IMR-90 (cell line): ENCODE data around the gene HAND2. TPM values are rescaled to one million over a fixed set of nuclear protein-coding genes. Genes with fewer than 3 reads are reported as not detected.

Source experiments
- ATAC-seq: fragments of 200-7000 bp; cut with Tn5 transposase; 2 replicates; pipeline ENCODE4 v1.9.1; 2020; ENCODE audit warnings: low read depth, mild to moderate bottlenecking, moderate library complexity
- BruUV-seq: library from RNA; stranded (reverse); fragments of 400-500 nt; replicated peaks from 2 replicates; lab custom pipeline; 2021; lab: Mats Ljungman, UMichigan
- CTCF ChIA-PET: fragments of 300-600 bp; formaldehyde crosslinking; extraction: SDS; loops from one replicate; lab custom pipeline; 2021; ENCODE audit warnings: antibody characterized with exemption; lab: Yijun Ruan, JAX
- POLR2A ChIA-PET: fragments of 300-600 bp; sonication (Branson Sonifier 250); formaldehyde crosslinking; loops from one replicate; lab custom pipeline; 2022; ENCODE audit warnings: antibody characterized with exemption; ENCODE audit not compliant: unreplicated experiment; lab: Charles Lee
- DNase-seq: peaks from one replicate; pipeline ENCODE4 v3.0.0; 2013
- H2AFZ ChIP-seq: replicated peaks from 2 replicates; pipeline ENCODE3; 2013; ENCODE audit warnings: low read length, mild to moderate bottlenecking; ENCODE audit not compliant: poor library complexity
- H2AK5ac ChIP-seq: 2 replicates; pipeline ENCODE4 v1.6.1; 2013; ENCODE audit warnings: low read depth, low read length, inconsistent platforms
- H2AK9ac ChIP-seq: replicated peaks from 2 replicates; pipeline ENCODE3; 2013; ENCODE audit warnings: mild to moderate bottlenecking, low read depth, low read length, moderate library complexity; ENCODE audit not compliant: poor library complexity
- H2BK120ac ChIP-seq: 2 replicates; pipeline ENCODE4 v1.6.1; 2013; ENCODE audit warnings: low read depth, low read length, inconsistent platforms
- H2BK15ac ChIP-seq: 3 replicates; pipeline ENCODE4 v1.6.1; 2013; ENCODE audit warnings: low read depth, low read length, inconsistent platforms
- H2BK20ac ChIP-seq: 2 replicates; pipeline ENCODE4 v1.6.1; 2013; ENCODE audit warnings: low read depth, mild to moderate bottlenecking, inconsistent platforms, low read length, moderate library complexity
- H2BK5ac ChIP-seq: 2 replicates; pipeline ENCODE4 v1.6.1; 2013; ENCODE audit warnings: mild to moderate bottlenecking, low read depth, low read length, inconsistent platforms; ENCODE audit not compliant: poor library complexity, severe bottlenecking
- H3K14ac ChIP-seq: replicated peaks from 2 replicates; pipeline ENCODE4 v1.6.1; 2013; ENCODE audit warnings: low read depth, low read length, inconsistent platforms
- H3K18ac ChIP-seq: 2 replicates; pipeline ENCODE4 v1.6.1; 2013; ENCODE audit warnings: low read depth, low read length, control low read depth
- H3K23ac ChIP-seq: 2 replicates; pipeline ENCODE4 v1.6.1; 2013; ENCODE audit warnings: low read depth, low read length, inconsistent platforms
- H3K27ac ChIP-seq: 2 replicates; pipeline ENCODE4 v1.5.1; 2013; ENCODE audit warnings: mild to moderate bottlenecking, control low read depth, low read length; ENCODE audit not compliant: insufficient read depth
- H3K27me3 ChIP-seq: 2 replicates; pipeline ENCODE4 v1.6.1; 2013; ENCODE audit warnings: low read length; ENCODE audit not compliant: control insufficient read depth, insufficient read depth
- H3K36me3 ChIP-seq: 2 replicates; pipeline ENCODE4 v1.6.1; 2013; ENCODE audit warnings: low read length, mixed read lengths; ENCODE audit not compliant: control insufficient read depth, insufficient read depth
- H3K4ac ChIP-seq: 2 replicates; pipeline ENCODE4 v1.6.1; 2013; ENCODE audit warnings: low read depth, low read length, inconsistent platforms
- H3K4me1 ChIP-seq: 2 replicates; pipeline ENCODE4 v1.6.1; 2013; ENCODE audit warnings: low read length, mixed read lengths; ENCODE audit not compliant: control insufficient read depth, insufficient read depth
- H3K4me2 ChIP-seq: 2 replicates; pipeline ENCODE4 v1.6.1; 2013; ENCODE audit warnings: low read depth, mild to moderate bottlenecking, control low read depth, low read length, moderate library complexity
- H3K4me3 ChIP-seq: 2 replicates; pipeline ENCODE4 v1.5.1; 2013; ENCODE audit warnings: low read depth, mild to moderate bottlenecking, control low read depth, low read length, moderate library complexity; ENCODE audit not compliant: insufficient read depth
- H3K56ac ChIP-seq: 2 replicates; pipeline ENCODE4 v1.6.1; 2013; ENCODE audit warnings: low read length, inconsistent platforms; ENCODE audit not compliant: insufficient read depth; ENCODE audit errors: extremely low read depth
- H3K79me1 ChIP-seq, 2 experiments: 2 replicates each; pipeline ENCODE4 v1.6.1; 2013; ENCODE audit warnings: low read length in 2 of 2, inconsistent platforms in 1 of 2, low read depth in 1 of 2
- H3K9ac ChIP-seq: 2 replicates; pipeline ENCODE4 v1.6.1; 2013; ENCODE audit warnings: low read depth, low read length, control low read depth
- H3K9me1 ChIP-seq: 2 replicates; pipeline ENCODE4 v1.6.1; 2013; ENCODE audit warnings: low read length, inconsistent platforms; ENCODE audit not compliant: insufficient read depth
- H3K9me3 ChIP-seq: 2 replicates; pipeline ENCODE4 v1.6.1; 2013; ENCODE audit warnings: low read length; ENCODE audit not compliant: control insufficient read depth, insufficient read depth
- H4K20me1 ChIP-seq: 2 replicates; pipeline ENCODE4 v1.6.1; 2013; ENCODE audit warnings: low read length, inconsistent platforms; ENCODE audit not compliant: insufficient read depth
- H4K5ac ChIP-seq: 2 replicates; pipeline ENCODE4 v1.6.1; 2013; ENCODE audit warnings: mild to moderate bottlenecking, low read depth, low read length, control low read depth
- H4K8ac ChIP-seq, 2 experiments: 2 replicates each; pipeline ENCODE4 v1.6.1; 2013; ENCODE audit warnings: low read depth in 2 of 2, low read length in 2 of 2, control low read depth in 1 of 2, inconsistent platforms in 1 of 2
- H4K91ac ChIP-seq: 2 replicates; pipeline ENCODE4 v1.6.1; 2013; ENCODE audit warnings: low read depth, low read length, inconsistent platforms; ENCODE audit not compliant: insufficient read depth
- POLR2A ChIP-seq: IDR thresholded peaks from 2 replicates; pipeline ENCODE4 v1.6.1; 2012; ENCODE audit warnings: mild to moderate bottlenecking, low read depth, low read length
- RAD21 ChIP-seq: IDR thresholded peaks from 2 replicates; pipeline ENCODE4 v1.6.1; 2012; ENCODE audit warnings: low read length, improper control_type of control experiment
- WGBS, 2 experiments: methylation state at CpG; one replicate each; pipeline versions ENCODE4 v1.1.5 to v1.1.7; 2013; ENCODE audit warnings: missing lambda C conversion rate in 2 of 2; ENCODE audit not compliant: insufficient read length in 1 of 2; ENCODE audit errors: extremely low coverage in 2 of 2; 5-methylcytosine and 5-hydroxymethylcytosine counted together
- dilution Hi-C: fragments of 300-500 bp; cut with HindIII; formaldehyde crosslinking; loops from one replicate; pipeline ENCODE4 v1.14.3; 2018; ENCODE audit warnings: low sequenced_read_pairs; ENCODE audit not compliant: unreplicated experiment
- in situ Hi-C: fragments of 300-500 bp; cut with MboI; formaldehyde crosslinking; loops from 3 replicates; pipeline ENCODE4 v1.14.3; 2019; ENCODE audit warnings: low sequenced_read_pairs, inconsistent platforms, mixed read lengths
- intact Hi-C: fragments of 100-400 bp; cut with micrococcal nuclease; formaldehyde crosslinking; loops from 2 replicates; pipeline ENCODE4 v1.10.0; 2022
- polyA plus RNA-seq, 3 experiments: library from polyadenylated mRNA; depleted of rRNA; stranded (reverse); fragments of >200 nt; gene quantifications; 2 replicates each; pipeline ENCODE4 v1.2.3, GENCODE V29; 2012; ENCODE audit warnings: low replicate concordance in 1 of 3
- total RNA-seq: library from RNA; depleted of rRNA; stranded (reverse); fragments of >200 nt; gene quantifications from 2 replicates; pipeline ENCODE4 v1.2.3, GENCODE V29; 2012
- TF ChIP-seq, protein P1 (sequence below): conservative IDR thresholded peaks from 2 replicates; pipeline ENCODE4 v1.5.1; 2012; ENCODE audit warnings: mild to moderate bottlenecking, low read depth, low read length, improper control_type of control experiment
- TF ChIP-seq, protein P2 (sequence below): fragments of 150-350 bp; IDR thresholded peaks from 2 replicates; pipeline ENCODE4 v1.6.1; 2017; ENCODE audit warnings: mild to moderate bottlenecking, antibody characterized with exemption, low read length, low read depth

Gene HAND2
- total and polyA plus RNA-seq, 2 of the 4 experiments (the other 2 are of a cell fraction) = 0.36 to 0.97 TPM

DNA sequence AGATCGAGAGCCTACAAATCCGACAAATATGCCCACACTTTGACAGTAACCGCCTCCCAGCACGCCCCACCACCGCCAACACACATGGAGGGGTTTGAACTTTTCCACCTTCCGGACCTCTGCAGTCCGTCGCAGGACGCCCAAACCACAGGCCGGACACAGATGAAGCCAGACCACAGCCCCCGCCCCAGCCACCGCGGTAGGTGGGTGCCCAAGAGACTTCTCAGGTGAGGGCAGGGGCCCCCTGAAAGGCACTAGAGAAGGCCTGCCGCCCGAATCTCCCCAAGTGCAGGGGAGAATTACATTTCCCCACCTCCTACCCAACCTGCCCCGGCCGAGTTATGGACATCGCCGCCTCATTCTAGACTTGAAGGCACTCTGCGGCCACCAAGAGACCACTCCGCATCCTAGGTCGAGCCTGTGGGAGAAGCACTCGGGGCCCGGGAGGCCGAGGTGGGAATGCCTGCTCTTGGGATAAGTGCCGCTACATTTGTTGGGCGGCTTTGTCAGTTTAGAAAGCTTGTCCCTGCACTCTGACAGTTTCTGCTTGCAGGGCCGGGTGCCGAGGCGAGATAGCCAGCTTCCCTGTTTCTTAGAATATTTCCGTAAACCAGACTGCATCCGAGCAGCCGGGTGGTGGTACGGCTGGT lies 21.5 kb downstream of the HAND2 start:
- H2BK20ac ChIP-seq = no peak overlapping the region
- H3K36me3 ChIP-seq = no peaks in the 10 kb centered on the region
- H2AFZ ChIP-seq = no peak overlapping the region
- no peak overlapping the region for H2BK15ac ChIP-seq
- no peaks in the 10 kb centered on the region for H4K20me1 ChIP-seq
- no peak overlapping the region for H2AK9ac ChIP-seq
- no peak overlapping the region for H2BK120ac ChIP-seq
- TF ChIP-seq, protein P1, sequence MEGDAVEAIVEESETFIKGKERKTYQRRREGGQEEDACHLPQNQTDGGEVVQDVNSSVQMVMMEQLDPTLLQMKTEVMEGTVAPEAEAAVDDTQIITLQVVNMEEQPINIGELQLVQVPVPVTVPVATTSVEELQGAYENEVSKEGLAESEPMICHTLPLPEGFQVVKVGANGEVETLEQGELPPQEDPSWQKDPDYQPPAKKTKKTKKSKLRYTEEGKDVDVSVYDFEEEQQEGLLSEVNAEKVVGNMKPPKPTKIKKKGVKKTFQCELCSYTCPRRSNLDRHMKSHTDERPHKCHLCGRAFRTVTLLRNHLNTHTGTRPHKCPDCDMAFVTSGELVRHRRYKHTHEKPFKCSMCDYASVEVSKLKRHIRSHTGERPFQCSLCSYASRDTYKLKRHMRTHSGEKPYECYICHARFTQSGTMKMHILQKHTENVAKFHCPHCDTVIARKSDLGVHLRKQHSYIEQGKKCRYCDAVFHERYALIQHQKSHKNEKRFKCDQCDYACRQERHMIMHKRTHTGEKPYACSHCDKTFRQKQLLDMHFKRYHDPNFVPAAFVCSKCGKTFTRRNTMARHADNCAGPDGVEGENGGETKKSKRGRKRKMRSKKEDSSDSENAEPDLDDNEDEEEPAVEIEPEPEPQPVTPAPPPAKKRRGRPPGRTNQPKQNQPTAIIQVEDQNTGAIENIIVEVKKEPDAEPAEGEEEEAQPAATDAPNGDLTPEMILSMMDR = no peak
- TF ChIP-seq POLR2A = no peak
- TF ChIP-seq, protein P2, sequence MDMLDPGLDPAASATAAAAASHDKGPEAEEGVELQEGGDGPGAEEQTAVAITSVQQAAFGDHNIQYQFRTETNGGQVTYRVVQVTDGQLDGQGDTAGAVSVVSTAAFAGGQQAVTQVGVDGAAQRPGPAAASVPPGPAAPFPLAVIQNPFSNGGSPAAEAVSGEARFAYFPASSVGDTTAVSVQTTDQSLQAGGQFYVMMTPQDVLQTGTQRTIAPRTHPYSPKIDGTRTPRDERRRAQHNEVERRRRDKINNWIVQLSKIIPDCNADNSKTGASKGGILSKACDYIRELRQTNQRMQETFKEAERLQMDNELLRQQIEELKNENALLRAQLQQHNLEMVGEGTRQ = no peak
- TF ChIP-seq RAD21 = no peak
- ChIA-PET CTCF (interaction anchor here (1.2 kb wide), 1 partner anchor 88 kb away, joined by 6 read pairs; no protein-coding TSS in a partner anchor), POLR2A (no interaction called here)
- no peaks in the 10 kb centered on the region for H3K9me1 ChIP-seq
- H3K4me1 ChIP-seq = no peaks in the 10 kb centered on the region
- dilution Hi-C loops (no loop called here), intact Hi-C loops (no loop called here), in situ Hi-C loops (loop anchor here (10.0 to 25.0 kb wide), 3 partner anchors 476 to 804 kb away; no protein-coding TSS in a partner anchor)
- no peak overlapping the region for H3K23ac ChIP-seq
- no peak overlapping the region for H3K9ac ChIP-seq
- H3K4ac ChIP-seq = no peak overlapping the region
- no peak overlapping the region for H4K91ac ChIP-seq
- ATAC-seq = no peak
- no peak overlapping the region for H2AK5ac ChIP-seq
- H3K27me3 ChIP-seq = peaks cover 75% of the 10 kb centered on the region
- H2BK5ac ChIP-seq = no peak overlapping the region
- no peaks in the 10 kb centered on the region for H3K79me1 ChIP-seq
- no peak overlapping the region for H3K18ac ChIP-seq
- no peak overlapping the region for H4K8ac ChIP-seq
- no peak overlapping the region for H3K4me2 ChIP-seq
- no peak overlapping the region for H3K56ac ChIP-seq
- no peak overlapping the region for H3K14ac ChIP-seq
- DNase-seq = no peak
- H3K9me3 ChIP-seq = peaks cover 11% of the 10 kb centered on the region; the same call in 1 of the 2 replicates
- 69% methylated on average over 17 of the region's 34 CpGs; no CpG with 5 or more reads in 1 of the 2 experiments for WGBS, 2 experiments
- H4K5ac ChIP-seq = no peak overlapping the region
- no peak overlapping the region for H3K27ac ChIP-seq
- H3K4me3 ChIP-seq = no peak overlapping the region
- BruUV-seq = no TSS peak
